ENCODE data around the gene LRRC3. TPM values are rescaled to one million over a fixed set of nuclear protein-coding genes. Genes with fewer than 3 reads are reported as not detected.

LRRC3 gene
- total RNA-seq, 4 donors from 2014 or later, result 2.9 to 5.8 (median 3.2) TPM

GRCh38 chr21:44471996-44472395, 16.7 kb downstream of the LRRC3 start:
- H3K4me3 ChIP-seq (ENCODE audit: low read depth, poor library complexity, severe bottlenecking), result no peak overlapping the region
- DNase-seq (ENCODE audit: low spot score in 2 of 2), result no peak
- TF ChIP-seq, protein P1, sequence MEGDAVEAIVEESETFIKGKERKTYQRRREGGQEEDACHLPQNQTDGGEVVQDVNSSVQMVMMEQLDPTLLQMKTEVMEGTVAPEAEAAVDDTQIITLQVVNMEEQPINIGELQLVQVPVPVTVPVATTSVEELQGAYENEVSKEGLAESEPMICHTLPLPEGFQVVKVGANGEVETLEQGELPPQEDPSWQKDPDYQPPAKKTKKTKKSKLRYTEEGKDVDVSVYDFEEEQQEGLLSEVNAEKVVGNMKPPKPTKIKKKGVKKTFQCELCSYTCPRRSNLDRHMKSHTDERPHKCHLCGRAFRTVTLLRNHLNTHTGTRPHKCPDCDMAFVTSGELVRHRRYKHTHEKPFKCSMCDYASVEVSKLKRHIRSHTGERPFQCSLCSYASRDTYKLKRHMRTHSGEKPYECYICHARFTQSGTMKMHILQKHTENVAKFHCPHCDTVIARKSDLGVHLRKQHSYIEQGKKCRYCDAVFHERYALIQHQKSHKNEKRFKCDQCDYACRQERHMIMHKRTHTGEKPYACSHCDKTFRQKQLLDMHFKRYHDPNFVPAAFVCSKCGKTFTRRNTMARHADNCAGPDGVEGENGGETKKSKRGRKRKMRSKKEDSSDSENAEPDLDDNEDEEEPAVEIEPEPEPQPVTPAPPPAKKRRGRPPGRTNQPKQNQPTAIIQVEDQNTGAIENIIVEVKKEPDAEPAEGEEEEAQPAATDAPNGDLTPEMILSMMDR (IDR thresholded peaks at IDR 0.05), result no peak
- no peak for TF ChIP-seq POLR2A (IDR thresholded peaks at IDR 0.05)
- WGBS, 2 donors, result 84 to 86% methylated on average over 6 of the region's 6 CpGs
- intact Hi-C loops (cut with DNase I; ENCODE audit: low total_unique reads), result no loop called here

- WGBS, 2 donors, result 87 to 89% methylated on average over 19 of the region's 19 CpGs
- no peak for DNase-seq (ENCODE audit: low spot score in 2 of 2)
- H3K4me3 ChIP-seq (ENCODE audit: low read depth, poor library complexity, severe bottlenecking), result no peak overlapping the region
- no peak for TF ChIP-seq POLR2A (IDR thresholded peaks at IDR 0.05)
- TF ChIP-seq, protein P1 (IDR thresholded peaks at IDR 0.05), result no peak
- intact Hi-C loops (cut with DNase I; ENCODE audit: low total_unique reads), result no loop called here
Measured at GRCh38 chr21:44473915-44474555, 18.7 kb downstream of the LRRC3 start.

DNA sequence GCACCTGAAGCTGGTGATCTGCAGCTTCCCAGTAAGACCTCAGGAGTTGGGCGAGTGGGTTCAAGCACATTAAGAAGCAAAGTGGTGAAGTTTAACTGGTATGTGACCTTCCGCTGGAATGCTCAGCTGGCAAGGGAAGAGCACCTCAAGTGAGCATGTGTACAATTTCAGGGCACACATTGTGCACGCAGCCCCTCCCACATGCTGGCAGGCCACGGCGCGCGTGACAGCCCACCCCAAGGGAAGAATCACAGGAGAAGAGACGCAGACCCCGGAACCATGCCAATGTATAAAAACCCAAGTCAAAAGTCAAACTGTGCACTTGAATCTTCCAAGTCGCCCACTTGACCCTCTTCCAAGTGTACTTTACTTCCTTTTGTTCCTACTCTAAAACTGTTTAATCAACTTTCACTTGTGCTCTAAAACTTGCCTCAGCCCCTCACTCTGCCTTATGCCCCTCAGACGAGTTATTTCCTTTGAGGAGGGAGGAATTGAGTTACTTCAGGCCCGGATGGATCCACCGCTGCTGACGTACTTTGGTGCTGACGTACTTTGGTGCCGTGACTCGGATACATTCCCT, 20.0 kb downstream of the LRRC3 start:
- intact Hi-C loops (cut with DNase I; ENCODE audit: low total_unique reads), result no loop called here
- no peak overlapping the region for H3K4me3 ChIP-seq (ENCODE audit: low read depth, poor library complexity, severe bottlenecking)
- WGBS, 2 donors, result 88 to 91% methylated on average over 17 of the region's 17 CpGs
- TF ChIP-seq, protein P1 (IDR thresholded peaks at IDR 0.05), result no peak
- TF ChIP-seq POLR2A (IDR thresholded peaks at IDR 0.05), result no peak
- no peak for DNase-seq (ENCODE audit: low spot score in 2 of 2)

DNA sequence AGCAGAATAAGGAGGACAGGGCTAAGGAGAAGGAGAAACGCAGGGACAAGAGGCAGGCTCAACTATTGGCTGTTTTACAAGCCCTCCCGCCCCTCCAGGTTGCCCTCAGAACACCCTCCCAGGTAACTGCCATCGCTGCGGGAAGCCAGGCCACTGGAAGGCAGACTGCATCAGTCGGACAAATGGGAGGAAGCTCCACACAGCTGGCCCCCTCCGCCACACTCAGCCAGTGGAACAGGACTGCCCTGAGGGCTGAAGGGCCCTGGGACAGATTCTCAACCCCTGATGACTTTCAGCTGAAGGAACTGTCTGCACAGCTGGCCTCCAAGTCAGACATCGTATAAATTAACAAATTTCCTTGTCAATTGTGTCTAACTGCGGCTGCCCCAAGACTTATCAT, 21.8 kb downstream of the LRRC3 start:
- intact Hi-C loops (cut with DNase I; ENCODE audit: low total_unique reads), result no loop called here
- 75 to 85% methylated on average over 6 to 8 of the region's 8 CpGs for WGBS, 2 donors

DNA sequence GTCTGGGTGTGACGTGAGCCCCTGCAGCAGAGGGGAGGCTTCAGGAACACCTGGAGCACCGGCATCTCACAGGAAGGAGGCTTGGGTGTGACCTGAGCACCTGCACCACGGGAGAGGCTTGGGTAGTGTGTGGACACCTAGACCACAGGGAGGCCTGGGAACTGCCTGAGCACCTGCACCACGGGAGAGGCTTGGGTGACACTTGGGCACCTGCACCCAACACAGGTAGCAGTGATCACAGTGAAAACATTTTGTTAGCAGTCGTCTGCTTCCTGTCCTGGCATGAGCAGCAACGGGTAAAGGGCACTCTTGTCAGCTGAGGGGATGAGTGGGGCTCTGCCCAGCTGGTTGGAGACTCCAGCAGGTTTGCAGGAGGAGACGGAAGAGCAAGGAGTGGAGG, 22.4 kb downstream of the LRRC3 start:
- no peak for DNase-seq (ENCODE audit: low spot score in 2 of 2)
- no peak overlapping the region for H3K4me3 ChIP-seq (ENCODE audit: low read depth, poor library complexity, severe bottlenecking)
- WGBS, 2 donors, result 63 to 80% methylated on average over 6 to 7 of the region's 7 CpGs
- intact Hi-C loops (cut with DNase I; ENCODE audit: low total_unique reads), result no loop called here
- no peak for TF ChIP-seq POLR2A (IDR thresholded peaks at IDR 0.05)
- TF ChIP-seq, protein P1 (IDR thresholded peaks at IDR 0.05), result no peak

More for the DNA sequence above, 21.8 kb downstream of the LRRC3 start:
- no peak overlapping the region for H3K4me3 ChIP-seq (ENCODE audit: low read depth, poor library complexity, severe bottlenecking)
- TF ChIP-seq, protein P1 (IDR thresholded peaks at IDR 0.05), result no peak
- TF ChIP-seq POLR2A (IDR thresholded peaks at IDR 0.05), result no peak
- no peak for DNase-seq (ENCODE audit: low spot score in 2 of 2)
